K562 (cell line): ENCODE data around the gene RAD17. TPM values are rescaled to one million over a fixed set of nuclear protein-coding genes. Genes with fewer than 3 reads are reported as not detected.

Experiments
- ARID4B ChIP-seq: sonication (generic); formaldehyde crosslinking; IDR thresholded peaks from 2 replicates; pipeline ENCODE4 v1.8.0; 2022; ENCODE audit warnings: mild to moderate bottlenecking, missing genetic modification reagents
- BCOR ChIP-seq: fragments of 450-650 bp; IDR thresholded peaks from 2 replicates; pipeline ENCODE4 v1.6.1; 2016
- CBFA2T3 ChIP-seq: fragments of 450-650 bp; IDR thresholded peaks from 2 replicates; pipeline ENCODE4 v1.6.1; 2017
- HDAC1 ChIP-seq, 2 experiments: fragments of 450-650 bp; IDR thresholded peaks; 2 replicates each; pipeline ENCODE4 v1.6.1; 2016 to 2017; ENCODE audit warnings: inconsistent platforms in 1 of 2, mild to moderate bottlenecking in 1 of 2, moderate library complexity in 1 of 2
- HDAC2 ChIP-seq: fragments of 450-650 bp; IDR thresholded peaks from 2 replicates; pipeline ENCODE4 v1.6.1; 2016; ENCODE audit warnings: mild to moderate bottlenecking
- IRF1 ChIP-seq: sonication (generic); formaldehyde crosslinking; IDR thresholded peaks from 2 replicates; pipeline ENCODE4 v1.8.0; 2022; ENCODE audit warnings: missing genetic modification reagents, mild to moderate bottlenecking, borderline replicate concordance
- LCOR ChIP-seq: sonication (generic); formaldehyde crosslinking; IDR thresholded peaks from 2 replicates; pipeline ENCODE4 v1.8.0; 2022; ENCODE audit warnings: mild to moderate bottlenecking, missing genetic modification reagents
- MEF2A ChIP-seq: IDR thresholded peaks from 2 replicates; pipeline ENCODE4 v1.6.1; 2011; ENCODE audit warnings: low read depth, mild to moderate bottlenecking, low read length, moderate library complexity; ENCODE audit not compliant: control insufficient read depth
- NFE2L1 ChIP-seq: fragments of 450-650 bp; IDR thresholded peaks from 2 replicates; pipeline ENCODE4 v1.6.1; 2016; ENCODE audit warnings: missing genetic modification characterization, low read depth, mild to moderate bottlenecking, missing compliant biosample characterization, moderate library complexity, borderline replicate concordance
- RBBP5 ChIP-seq: fragments of 200-600 bp; sonication (generic); IDR thresholded peaks from 2 replicates; pipeline ENCODE4 v1.6.1; 2012; ENCODE audit warnings: borderline replicate concordance, mild to moderate bottlenecking, low read length, control low read depth, inconsistent platforms; ENCODE audit not compliant: insufficient read depth, poor library complexity, severe bottlenecking
- SRSF9 ChIP-seq: fragments of 200-400 bp; formaldehyde crosslinking; IDR thresholded peaks from 2 replicates; pipeline ENCODE4 v1.6.1; 2017; ENCODE audit warnings: low read depth, low read length, borderline replicate concordance
- TAF15 ChIP-seq: fragments of 200-400 bp; formaldehyde crosslinking; IDR thresholded peaks from 2 replicates; pipeline ENCODE4 v1.6.1; 2017; ENCODE audit warnings: mild to moderate bottlenecking, low read depth, low read length, moderate library complexity
- TCF7 ChIP-seq: sonication (generic); IDR thresholded peaks from 2 replicates; pipeline ENCODE4 v1.6.1; 2016; ENCODE audit warnings: antibody characterized with exemption, borderline replicate concordance
- USF2 ChIP-seq: sonication (generic); formaldehyde crosslinking; IDR thresholded peaks from 2 replicates; pipeline ENCODE4 v1.5.0; 2020; ENCODE audit warnings: missing genetic modification reagents
- ZBTB49 ChIP-seq: sonication (generic); formaldehyde crosslinking; IDR thresholded peaks from 2 replicates; pipeline ENCODE4 v1.8.0; 2022; ENCODE audit warnings: missing genetic modification reagents, mild to moderate bottlenecking, borderline replicate concordance
- ZNF217 ChIP-seq: sonication (generic); formaldehyde crosslinking; IDR thresholded peaks from 2 replicates; pipeline ENCODE4 v1.8.0; 2022; ENCODE audit warnings: mild to moderate bottlenecking, missing genetic modification reagents
- ZNF384 ChIP-seq: IDR thresholded peaks from 2 replicates; pipeline ENCODE4 v1.6.1; 2012; ENCODE audit warnings: low read depth, low read length, improper control_type of control experiment
- ZNF830 ChIP-seq: fragments of 250-450 bp; sonication (Bioruptor Pico); IDR thresholded peaks from 2 replicates; pipeline ENCODE4 v1.5.0; 2021; ENCODE audit warnings: mild to moderate bottlenecking
- polyA plus RNA-seq, 8 experiments: library from polyadenylated mRNA; depleted of rRNA in 4 of 8; stranded (reverse) in 5 of 8; unstranded in 3 of 8; fragments of >200 nt; fragmentation: Nextera tagmentation in 2 of 8; fragmentation: Illumina TruSeq in 1 of 8; extraction: Ambion mirVana in 2 of 8; extraction: Trizol in 1 of 8; gene quantifications; 2 replicates each; pipeline versions ENCODE4 v1.2.1 to v1.2.3, GENCODE V29; 2011 to 2014; ENCODE audit warnings: inconsistent platforms in 1 of 8, missing spikeins in 1 of 8
- total RNA-seq, 7 experiments: library from RNA; depleted of rRNA in 6 of 7; stranded (reverse); fragments of >200 nt in 6 of 7; fragmentation: Illumina TruSeq in 2 of 7; extraction: Trizol in 2 of 7; gene quantifications; 2 replicates each; pipeline versions ENCODE4 v1.2.1 to v1.2.3, GENCODE V29; 2011 to 2021; ENCODE audit warnings: low replicate concordance in 1 of 7

RAD17 gene
- total and polyA plus RNA-seq, 9 of the 15 experiments (the other 6 are each of a cell fraction or from before 2014, with no cell fraction given): 21.1 to 50.1 (median 40.1) TPM

- no peak for TF ChIP-seq ARID4B
- TF ChIP-seq IRF1 (CRISPR knock-in tag): no peak
- no peak for TF ChIP-seq ZNF217 (CRISPR knock-in tag)
- no peak for TF ChIP-seq USF2 (CRISPR knock-in tag)
- TF ChIP-seq ZNF384: peak; percentile 78
- no peak for TF ChIP-seq ZBTB49 (CRISPR knock-in tag)
- TF ChIP-seq SRSF9: no peak
- TF ChIP-seq NFE2L1: no peak
- peak; percentile 24; the same call in 1 of the 2 replicates for TF ChIP-seq CBFA2T3
- peak in 1 of 2 experiments; percentile 77; a peak in 2 of 4 replicates for TF ChIP-seq HDAC1 (IDR thresholded peaks at IDR 0.05)
- 0 out of 2 replicates have a peak, but pooled peaks have one; percentile 8 for TF ChIP-seq BCOR
- TF ChIP-seq TAF15: no peak
- TF ChIP-seq ZNF830 (CRISPR knock-in tag): no peak
- peak; percentile 78 for TF ChIP-seq HDAC2
- TF ChIP-seq TCF7: no peak
- TF ChIP-seq RBBP5: no peak
- TF ChIP-seq LCOR (CRISPR knock-in tag): no peak
- TF ChIP-seq MEF2A: no peak
These were observed 85.0 kb downstream of the RAD17 start (continued) for GRCh38 chr5:69454460-69455249.
